NCI-H128 (cell line): Measurements from ENCODE around the gene ATP8B3.

Source experiments
- DNase-seq: peaks from one replicate; lab custom pipeline; 2025; ENCODE audit not compliant: unreplicated experiment; lab: John Stamatoyannopoulos, UW

ATP8B3 gene

GRCh38 chr19:1746401-1747284 lies 65.4 kb downstream of the ATP8B3 start:
- DNase-seq = no peak

GRCh38 chr19:1745589-1746031 lies 66.5 kb downstream of the ATP8B3 start:
- DNase-seq = no peak

GRCh38 chr19:1744822-1745563 lies 67.1 kb downstream of the ATP8B3 start:
- DNase-seq = no peak

- no peak for DNase-seq
Measured at GRCh38 chr19:1744133-1744665, 67.9 kb downstream of the ATP8B3 start.

GRCh38 chr19:1742989-1743696 lies 68.9 kb downstream of the ATP8B3 start:
- DNase-seq = no peak

- DNase-seq = no peak
Measured at GRCh38 chr19:1739960-1740629, 72.0 kb downstream of the ATP8B3 start.

- no peak for DNase-seq
Measured at GRCh38 chr19:1736927-1737326, 75.1 kb downstream of the ATP8B3 start.

- no peak for DNase-seq
Measured at GRCh38 chr19:1736280-1736679, 75.8 kb downstream of the ATP8B3 start.

GRCh38 chr19:1734321-1734966 lies 77.6 kb downstream of the ATP8B3 start:
- no peak for DNase-seq
